ENCODE measurements around the gene SYNDIG1.
"Not testable (repeated sequence)": the region's sequence is repeated elsewhere in the genome, so short reads cannot be mapped to it uniquely, and the experiment has no call there.

SYNDIG1 gene

DNA sequence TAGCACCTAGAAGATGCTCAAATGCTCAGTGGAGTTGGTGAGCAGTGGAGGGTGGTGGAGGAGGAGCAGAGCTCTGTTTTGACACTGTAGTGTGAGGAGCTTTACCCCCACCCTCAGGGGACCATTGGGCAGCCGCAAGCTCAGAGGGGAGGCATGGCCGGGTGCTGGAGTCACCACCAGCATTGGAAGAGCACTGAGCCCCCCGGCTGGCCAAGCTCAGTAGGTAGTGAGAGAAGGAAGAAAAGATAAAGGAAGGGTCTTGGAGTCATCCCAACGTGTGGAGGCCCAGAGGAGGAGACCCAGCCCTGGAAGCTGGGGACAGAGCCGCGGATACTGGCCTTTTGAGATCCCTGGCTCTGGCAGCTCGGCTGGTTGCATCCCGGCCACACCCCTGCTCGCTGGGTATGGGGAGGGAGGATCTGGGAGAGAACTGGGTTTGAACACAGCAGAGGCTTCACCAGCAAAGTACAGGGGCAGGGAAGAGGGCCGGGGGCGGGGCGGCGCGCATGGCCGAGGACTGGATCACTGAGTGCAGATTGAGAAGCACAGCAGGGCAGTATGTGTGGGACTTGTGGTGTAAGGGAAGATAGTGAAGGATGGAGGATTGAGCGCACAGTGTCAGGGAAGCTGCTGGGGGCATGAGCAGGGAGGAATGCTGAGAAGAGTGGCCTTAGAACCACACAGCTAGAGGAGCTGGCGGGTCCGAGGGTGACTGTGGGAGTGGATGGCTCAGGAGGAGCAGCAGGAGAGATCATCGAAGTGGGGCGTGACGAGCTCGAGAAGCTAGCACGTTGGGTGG lies 24.4 kb downstream of the SYNDIG1 start:
- no peak for DNase-seq

DNA sequence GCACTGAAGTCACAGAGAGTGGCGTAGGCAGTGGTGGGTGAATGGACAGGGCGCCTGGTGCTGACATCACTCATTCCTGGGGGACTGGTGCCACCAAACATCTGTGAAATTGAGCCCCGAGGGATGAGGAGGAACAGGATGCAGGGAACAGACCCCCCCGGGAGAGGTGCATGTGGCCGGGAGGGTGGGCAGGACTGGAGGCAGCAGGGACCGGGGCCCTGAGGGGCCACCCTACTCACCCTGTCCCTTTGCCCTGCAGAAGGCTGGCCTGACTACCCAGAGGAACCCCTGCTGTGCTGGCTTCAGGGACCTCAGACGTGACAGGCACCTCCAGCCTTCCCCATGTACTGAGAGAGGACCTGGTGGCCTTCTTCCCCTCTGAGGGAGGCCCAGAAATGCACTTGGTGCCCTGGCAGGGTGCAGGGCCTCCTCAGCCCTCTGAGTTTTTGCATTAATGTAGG lies 25.1 kb downstream of the SYNDIG1 start:
- no peak for DNase-seq

DNA sequence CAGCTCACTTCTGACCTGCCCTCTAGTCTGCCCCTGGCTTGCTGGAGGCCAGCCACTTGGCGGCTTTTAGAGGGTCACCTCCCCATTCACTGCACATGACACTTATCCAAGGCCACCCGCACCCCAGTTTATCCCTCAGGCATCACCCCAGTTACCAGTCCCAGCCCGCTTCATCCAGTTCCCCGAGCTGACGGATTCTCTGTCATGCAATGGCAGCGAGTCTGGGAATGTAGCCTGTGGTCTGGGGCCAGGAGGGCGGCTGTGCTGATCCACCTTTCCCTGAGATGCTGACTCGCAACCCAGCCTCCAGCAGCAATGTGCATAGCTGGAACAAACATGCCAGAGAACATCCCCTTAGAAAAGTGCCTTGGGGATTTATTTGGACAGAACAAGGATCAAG lies 25.8 kb downstream of the SYNDIG1 start:
- no peak for DNase-seq

DNA sequence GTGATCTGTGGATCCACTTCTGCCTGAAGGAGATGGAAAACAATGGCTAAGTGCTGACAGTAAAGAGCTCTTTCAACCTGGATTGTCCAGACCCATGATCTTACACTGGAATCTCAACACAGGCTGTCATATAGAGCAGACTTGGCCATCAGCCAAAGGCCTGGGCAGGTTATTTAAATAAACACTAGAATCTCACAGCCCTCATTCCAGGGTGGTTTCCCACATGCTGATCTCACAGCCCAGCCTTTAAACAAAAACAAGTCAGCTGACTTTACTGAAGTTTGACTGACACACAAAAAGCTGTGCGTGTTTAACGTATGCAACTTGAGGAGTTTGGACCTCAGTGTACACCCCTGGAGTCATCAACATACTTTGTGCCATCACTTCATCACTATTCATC lies 28.4 kb downstream of the SYNDIG1 start:
- DNase-seq: no peak

DNA sequence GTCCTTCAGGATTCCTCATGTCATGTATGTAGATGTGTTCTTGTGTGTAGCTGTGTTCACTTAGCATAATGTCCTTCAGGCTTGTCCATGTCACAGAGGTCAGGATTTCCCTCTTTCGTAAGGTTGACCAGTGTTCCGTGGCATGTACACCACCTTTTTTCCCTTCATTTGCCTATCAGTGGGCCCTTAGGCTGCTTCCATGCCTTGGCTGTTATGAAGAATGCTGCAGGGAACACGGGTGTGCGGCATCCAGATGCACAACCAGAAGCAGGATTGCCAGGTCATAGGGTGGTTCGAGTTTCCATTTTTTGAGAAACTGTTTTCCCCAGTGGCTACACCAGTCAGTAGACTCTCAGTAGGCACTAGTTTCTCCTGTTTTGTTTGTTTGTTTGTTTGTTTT lies 29.2 kb downstream of the SYNDIG1 start:
- no peak for DNase-seq

DNA sequence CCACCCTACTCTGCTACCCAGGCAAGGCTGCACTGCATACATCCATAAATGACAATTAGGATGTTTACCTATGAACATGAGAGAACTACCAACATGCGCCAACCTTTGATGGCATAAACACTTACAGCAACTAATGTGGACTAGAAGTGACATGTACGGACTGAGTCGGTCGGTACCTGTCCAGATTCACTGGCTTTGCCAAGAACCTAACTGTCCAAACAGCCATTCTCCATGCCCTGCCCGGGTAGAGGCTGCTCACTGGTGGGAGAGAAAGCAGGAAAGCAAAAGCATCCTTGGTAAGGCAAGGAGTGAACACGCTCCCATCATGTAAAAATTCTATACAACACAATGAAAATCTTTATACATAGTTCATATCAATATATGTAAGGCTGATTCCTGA lies 30.0 kb downstream of the SYNDIG1 start:
- no peak for DNase-seq

DNA sequence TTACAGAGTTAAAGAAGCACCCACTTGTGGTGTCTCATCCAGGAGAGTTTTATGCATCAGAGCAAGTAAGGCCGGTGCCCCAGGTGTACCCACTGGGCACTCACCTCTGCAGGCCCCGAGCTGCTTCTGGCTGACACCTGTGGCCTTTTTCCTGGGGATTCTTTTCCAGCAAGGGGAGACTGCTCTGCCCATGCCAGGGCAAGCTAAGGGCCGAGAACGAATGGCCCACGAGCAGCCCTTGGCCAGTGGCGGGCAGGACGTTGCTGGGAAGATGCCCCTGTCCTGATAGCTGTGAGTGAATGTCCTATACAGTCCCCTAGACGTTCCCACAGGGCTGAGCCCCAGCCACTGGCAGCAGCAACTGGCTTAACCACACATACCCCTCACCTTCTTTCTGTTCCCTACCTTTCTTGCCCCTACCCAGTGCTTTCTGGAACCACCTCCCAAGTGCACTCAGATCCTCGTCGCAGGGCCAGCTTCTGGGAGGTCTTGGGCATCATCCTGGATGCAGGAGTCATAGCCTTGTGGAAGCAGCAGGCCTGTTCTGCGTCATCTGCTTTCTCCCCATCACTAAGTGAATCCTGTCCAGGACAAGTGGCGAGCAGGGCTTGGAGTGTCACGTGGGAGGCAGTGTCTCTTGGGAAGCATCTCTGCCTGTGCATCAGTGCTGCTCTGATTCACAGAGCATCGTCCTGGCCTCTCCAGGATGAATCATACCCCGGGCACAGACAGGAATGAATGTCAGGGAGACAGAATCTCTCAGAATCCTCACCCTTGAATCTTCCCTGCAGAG lies 32.5 kb downstream of the SYNDIG1 start:
- DNase-seq: no peak

DNA sequence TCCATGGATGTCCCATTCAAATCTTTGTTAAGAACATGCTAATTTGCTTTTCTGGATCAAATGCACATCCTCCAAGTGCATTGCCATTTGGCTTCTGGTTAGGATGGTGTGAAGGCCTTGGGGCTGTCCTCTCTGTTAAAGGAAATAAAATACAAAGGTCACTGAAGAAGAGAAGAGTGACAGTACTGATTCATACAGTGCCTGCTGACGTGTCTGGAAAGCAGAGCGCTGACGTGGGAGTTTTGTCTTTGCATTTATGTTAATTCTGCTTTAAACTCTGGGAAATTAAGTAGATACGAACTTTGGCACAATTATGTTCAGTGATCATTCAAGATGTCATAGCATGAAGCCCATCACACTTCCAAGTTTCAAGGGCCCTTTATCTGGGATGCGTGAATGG lies 33.2 kb downstream of the SYNDIG1 start:
- DNase-seq: no peak

DNA sequence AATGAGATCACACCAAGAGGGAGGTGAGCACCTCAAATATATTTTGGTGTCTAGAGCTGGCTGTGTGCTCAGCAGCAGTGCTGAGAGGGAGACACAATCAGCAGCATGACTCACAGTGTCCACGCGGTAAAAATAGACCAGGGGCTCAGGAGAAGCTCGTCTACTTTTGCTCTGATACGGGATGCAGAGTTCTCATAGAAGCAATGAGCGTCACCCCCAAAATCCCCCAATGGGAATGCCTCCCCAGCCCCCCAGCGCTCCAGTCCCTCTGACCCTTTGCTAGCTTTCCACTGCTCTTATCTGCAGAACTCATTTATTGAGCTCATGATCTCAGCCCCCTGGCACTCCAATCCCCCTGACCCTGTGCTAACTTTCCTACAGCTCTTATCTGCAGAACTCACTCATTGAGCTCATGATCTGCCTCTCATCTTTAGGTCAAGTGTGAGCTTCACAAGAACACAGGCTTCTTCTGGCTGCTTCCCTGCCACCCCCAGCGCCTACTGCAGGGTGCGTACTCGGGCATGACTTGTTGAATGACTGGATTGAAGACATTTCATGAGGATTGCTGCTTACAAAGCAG lies 34.0 kb downstream of the SYNDIG1 start:
- no peak for DNase-seq

DNA sequence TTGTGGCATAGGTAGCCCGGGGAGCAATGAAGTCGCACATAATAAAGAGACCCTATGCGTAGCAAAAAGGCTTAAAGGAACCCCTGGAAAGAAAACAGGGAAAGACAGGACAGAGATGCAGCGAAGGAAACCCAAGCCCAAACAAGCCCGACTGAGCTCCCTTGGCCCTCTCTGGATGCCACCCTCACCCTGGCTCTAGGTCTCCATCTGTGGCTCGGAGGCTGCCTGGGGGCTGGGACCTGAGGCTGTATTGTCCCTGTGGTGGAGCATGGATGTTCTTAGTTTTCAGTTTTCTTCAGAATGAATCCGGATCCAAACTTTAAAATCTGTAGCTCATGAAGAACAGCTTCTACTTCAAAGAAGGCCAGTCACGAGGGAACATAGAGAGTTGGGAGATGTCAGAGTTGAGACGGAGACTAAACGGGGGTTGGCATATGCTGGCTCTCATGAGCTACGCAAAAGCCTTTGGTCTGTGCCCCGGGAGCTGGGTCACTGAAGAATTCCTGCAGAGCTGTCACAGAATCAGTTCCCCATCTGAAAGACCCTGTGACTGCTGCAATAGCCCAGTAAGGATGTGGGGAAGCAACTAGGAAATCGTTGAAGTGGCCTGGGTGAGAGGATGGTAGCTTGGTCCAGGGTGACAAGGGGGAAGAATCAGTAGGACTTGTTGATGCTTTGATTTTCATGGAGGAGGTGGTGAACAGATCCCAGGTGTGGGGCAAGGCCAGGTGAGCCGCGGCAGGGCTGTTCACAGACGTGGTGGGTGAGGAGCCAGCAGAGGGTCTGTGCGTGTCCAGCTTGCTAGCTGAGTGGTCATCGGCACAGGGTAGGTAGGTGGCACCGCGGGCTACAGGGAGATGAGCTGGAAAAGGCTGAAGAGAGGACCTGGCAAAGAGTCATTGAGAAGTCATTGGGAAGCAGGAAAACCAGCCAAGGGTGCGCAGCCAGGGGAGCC lies 35.2 kb downstream of the SYNDIG1 start:
- no peak for DNase-seq

DNA sequence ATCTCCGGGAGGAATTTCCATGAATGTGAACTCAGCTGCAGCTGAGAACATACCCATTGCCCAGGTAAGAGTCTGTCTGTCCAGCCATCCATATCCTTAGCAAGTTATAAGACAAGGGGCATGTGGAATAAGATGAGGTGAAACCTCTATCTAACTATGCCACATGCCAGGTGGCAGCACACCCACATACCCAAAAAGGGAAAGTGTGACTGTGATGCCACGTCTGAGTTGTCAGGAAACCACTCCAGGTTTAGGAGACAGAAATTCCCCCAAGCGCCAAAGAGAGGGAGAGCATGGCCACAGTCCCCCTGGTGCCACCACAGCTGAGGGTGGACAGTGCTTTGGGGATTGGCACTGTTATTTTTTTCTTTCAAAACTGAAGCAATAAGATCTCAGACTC lies 36.7 kb downstream of the SYNDIG1 start:
- DNase-seq: no peak

DNA sequence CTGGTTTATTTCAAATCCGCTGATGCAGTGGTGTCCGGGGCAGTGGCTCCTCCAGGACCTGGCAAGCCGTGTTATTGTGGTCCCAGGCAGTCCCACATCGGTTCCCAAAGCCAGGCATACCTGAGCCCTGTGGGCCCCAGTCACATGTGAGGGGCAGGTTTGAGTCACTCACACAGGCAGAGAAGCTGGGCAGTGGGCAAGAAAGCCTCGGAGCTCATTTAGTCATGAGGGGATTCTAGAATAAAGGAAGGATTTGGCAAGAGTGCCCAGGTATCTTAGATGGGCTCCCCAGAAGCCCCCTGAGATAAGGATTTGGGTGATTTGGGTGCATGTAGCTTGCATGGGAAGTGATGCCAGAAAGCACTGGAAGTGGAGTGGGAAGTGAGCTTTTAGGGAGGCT lies 37.3 kb downstream of the SYNDIG1 start:
- no peak for DNase-seq

DNA sequence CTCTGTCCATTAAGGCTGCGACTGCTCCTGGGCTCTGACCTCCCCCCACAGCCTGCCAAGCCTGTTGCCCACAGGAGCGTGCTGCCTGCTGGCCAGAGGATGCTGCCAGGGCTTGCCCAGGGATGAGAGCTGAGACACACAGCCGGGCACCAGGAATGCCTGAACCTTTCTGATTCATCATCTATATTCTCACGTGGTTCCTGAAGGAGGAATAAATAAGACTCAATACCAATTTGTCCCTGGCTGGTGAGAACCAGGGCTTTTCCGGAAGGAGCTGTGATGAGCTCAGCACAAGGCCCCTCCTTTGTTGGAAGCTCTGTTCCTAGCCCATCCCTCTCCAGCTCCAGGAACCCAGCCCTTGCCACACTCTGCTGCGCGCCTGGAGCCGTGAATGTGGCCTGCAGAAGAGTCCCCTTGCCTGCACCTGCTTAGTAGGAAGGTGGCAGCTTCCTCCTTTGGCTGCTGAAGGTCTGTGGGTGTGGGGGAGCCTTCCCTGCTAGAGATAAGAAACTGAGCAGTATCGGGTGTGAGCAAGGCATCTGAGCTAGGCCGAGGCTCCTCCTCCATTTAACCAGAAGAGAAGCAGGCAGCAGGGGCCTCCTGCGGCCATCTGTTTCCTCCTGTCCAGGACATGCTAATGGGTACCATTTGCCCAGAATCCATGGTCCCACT lies 37.9 kb downstream of the SYNDIG1 start:
- DNase-seq: no peak

DNA sequence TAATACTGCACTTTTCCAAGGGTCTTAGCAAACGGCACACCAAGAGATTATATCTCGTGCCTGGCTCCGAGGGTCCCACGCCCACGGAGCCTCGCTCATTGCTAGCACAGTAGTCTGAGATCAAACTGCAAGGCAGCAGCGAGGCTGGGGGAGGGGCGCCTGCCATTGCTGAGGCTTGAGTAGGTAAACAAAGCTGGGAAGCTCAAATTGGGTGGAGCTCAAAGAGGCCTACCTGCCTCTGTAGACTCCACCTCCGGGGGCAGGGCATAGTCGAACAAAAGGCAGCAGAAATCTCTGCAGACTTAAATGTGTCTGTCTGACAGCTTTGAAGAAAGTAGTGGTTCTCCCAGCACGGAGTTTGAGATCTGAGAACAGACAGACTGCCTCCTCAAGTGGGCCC lies 43.0 kb downstream of the SYNDIG1 start:
- DNase-seq: not testable (repeated sequence)

DNA sequence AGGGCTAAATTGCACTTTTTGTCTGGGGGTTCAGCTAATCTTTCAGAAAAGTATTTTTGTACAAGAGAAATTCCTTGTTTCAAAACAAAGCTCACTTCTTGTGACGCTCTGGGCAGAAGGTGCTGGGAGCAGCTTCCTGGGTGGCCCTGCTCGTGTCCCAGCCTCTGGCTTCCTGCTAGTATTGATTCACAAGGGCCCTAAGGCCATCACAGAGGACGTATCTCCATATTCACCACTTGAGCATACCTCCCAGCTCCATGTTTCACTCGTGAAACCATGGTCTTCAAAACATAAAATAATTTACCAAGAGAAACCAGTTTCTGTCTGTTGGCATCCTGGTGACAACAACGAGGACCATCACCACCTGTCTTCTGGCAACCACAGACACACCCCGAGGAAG lies 49.1 kb downstream of the SYNDIG1 start:
- no peak for DNase-seq

DNA sequence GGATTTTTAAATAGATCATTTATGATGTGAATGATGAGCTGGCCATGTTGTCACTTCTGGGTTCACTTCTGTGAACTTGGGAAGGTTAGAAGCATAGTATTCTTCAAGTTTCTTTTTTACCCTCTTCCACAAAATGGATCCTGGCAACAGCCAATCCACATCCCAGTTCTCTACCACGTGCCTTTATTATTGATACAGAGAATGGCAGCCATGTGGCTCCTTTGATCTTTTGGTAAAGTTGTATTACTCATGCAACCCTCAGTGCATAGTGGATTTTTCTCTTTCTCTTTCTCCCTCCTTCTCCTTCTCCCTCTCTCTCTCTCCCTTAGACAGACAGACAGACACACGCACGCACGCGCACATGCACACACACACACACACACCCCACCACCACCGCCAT lies 50.0 kb downstream of the SYNDIG1 start:
- no peak for DNase-seq

DNA sequence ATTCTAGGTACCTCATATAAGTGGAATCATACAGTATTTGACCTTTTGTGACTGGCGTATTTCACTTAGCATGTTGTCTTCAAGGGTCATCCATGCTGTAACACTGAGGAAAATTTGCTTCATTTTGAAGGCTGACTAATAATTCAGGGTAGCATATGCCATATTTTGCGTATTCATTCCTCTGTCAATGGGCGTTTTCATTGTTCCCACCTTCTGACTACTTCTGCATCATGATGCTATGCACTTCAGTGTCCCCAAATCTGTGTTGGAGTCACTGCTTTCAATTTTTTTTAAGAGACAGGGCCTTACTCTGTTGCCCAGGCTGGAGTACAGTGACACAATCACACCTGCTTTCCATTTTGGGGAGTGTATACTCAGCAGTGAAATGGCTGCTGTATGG lies 51.6 kb downstream of the SYNDIG1 start:
- DNase-seq: no peak

DNA sequence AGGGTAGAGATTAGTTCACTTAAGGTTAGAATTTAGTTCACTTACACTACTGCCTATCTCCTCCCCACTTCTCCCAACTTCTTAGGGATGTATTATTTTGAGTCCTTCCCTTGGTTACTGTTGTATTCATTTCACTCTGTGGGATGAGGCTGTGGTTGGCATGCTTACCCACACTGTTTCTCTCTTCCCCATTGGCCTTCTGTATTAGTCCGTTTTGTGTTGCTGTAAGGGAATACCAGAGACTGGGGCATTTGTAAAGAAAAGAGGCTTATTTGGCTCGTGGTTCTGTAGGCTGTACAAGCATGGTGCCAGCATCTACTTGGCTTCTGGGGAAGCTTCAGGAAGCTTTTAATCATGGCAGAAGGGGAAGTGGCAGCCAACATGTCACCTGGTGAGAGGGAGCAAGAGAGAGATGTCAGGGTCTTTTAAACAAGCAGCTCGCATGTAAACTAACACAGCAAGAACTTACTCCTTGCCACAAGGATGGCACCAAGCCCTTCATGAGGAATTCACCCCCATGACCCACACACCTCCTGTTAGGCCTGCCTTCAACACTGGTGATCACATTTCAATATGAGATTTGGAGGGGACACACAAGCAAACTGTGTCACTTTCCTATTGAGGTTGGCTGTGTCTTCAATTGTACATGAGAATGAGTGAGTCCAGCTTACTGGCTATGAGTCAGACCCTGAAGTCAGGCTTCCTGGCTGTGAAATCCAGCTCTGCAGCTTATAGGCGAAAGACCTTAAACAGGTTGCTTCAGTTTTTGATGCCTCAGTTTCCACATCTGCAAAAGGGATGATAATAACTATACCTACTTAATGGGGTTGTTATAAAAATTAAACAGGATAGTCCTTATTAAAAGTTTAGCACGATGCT lies 53.3 kb downstream of the SYNDIG1 start:
- no peak for DNase-seq

DNA sequence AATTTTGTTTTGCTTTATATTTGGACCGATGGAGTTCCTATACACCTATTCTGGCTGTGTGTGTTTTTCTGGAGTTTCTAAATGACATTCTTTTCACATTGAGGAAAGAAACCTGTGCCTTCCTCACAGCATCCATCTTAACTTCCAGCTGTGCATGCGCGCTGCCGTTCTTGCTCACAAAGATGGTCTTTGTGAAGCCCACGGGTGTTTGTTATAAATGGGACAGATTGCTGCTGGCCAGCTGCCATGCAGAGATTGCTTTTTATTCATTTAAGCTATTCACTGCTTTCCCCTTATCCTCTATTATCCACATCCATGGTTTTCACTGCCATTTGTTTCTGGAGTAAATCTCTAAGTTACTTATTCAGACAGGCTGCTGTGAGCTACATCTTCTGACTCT lies 54.2 kb downstream of the SYNDIG1 start:
- DNase-seq: no peak

DNA sequence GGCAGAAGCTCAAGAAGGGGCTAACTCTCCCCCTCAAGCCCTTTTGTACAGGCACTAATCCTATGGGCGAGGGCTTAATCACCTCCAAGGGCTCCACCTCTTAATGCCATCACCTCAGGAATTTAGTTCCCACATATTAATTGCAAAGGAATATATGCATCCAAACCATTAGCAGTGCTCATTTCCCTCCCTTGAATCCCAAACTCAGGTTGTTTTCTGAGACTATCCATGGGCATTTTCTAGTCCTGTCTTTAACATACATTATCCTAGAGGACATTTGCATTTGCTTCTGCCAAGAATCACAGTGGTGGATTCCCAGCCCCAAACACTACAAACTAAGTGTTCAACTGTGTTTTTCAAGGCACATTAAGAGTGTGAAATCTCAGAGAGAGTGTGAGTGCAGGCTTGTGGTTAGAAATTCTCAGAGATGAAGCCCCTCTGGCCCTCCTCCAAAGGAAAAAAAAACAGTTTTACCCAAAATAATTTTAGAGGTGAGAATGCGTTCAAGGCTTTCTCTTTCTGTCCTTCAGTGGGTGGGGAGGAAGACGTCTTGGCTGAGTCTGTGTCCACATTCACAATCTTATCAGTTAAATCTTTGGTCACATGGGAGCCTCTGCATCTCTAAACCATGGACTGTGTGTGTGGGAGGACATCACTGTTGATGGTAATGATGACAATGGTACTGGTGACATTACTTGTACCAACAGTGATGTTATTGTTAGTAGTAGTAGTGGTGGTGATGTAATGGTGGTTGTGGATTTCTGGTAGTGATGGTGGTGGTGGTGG lies 59.3 kb downstream of the SYNDIG1 start:
- no peak for DNase-seq

Data from amniotic stem cell (primary cell).